Measurements from ENCODE around the gene HES4. TPM values are rescaled to one million over a fixed set of nuclear protein-coding genes. Genes with fewer than 3 reads are reported as not detected.
"Not testable (repeated sequence)": the region's sequence is repeated elsewhere in the genome, so short reads cannot be mapped to it uniquely, and the experiment has no call there.

The HES4 gene
- total and polyA plus RNA-seq, 7 donors: 1.2 to 65.1 (median 25.0) TPM

- Histone ChIP-seq H3K9me3 (no peaks in the 10 kb centered on the region), H3K27me3 (peaks cover 7 to 47% (median 26%) of the 10 kb centered on the region in 3 donors), H3K4me3 (no peak overlapping the region), H3K4me1 (peaks cover 0 to 10% (median 9%) of the 10 kb centered on the region in 4 donors), H3K27ac (no peak overlapping the region), H3K36me3 (no peaks in the 10 kb centered on the region)
- 74 to 87% methylated on average over 44 of the region's 44 CpGs for WGBS, 2 donors
- TF ChIP-seq EP300 (IDR thresholded peaks at IDR 0.05) (no peak), CTCF (IDR thresholded peaks at IDR 0.05) (no peak)
- peak; percentile 62 for DNase-seq
- intact Hi-C loops (cut with DNase I): loop anchor here (5.0 kb wide), 1 partner anchor 76 kb away; no protein-coding TSS in a partner anchor
Measured at GRCh38 chr1:978069-978834, 21.6 kb downstream of the HES4 start.

DNA sequence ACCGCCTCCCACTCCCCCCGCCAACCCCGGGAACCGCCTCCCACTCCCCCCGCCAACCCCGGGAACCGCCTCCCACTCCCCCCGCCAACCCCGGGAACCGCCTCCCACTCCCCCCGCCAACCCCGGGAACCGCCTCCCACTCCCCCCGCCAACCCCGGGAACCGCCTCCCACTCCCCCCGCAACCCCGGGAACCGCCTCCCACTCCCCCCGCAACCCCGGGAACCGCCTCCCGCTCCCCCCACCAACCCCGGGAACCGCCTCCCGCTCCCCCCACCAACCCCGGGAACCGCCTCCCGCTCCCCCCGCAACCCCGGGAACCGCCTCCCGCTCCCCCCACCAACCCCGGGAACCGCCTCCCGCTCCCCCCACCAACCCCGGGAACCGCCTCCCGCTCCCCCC is 23.1 kb downstream of the HES4 start:
- DNase-seq: peak; percentile 88
- H3K4me1 ChIP-seq, H3K27ac ChIP-seq, H3K9me3 ChIP-seq, H3K4me3 ChIP-seq, H3K36me3 ChIP-seq: not testable (repeated sequence)
- 43 to 64% methylated on average over 16 of the region's 39 CpGs for WGBS, 2 donors
- peaks cover 18 to 47% (median 40%) of the 10 kb centered on the region in 3 donors for H3K27me3 ChIP-seq
- intact Hi-C loops (cut with DNase I): loop anchor here (5.0 kb wide), 1 partner anchor 74 kb away; no protein-coding TSS in a partner anchor

GRCh38 chr1:975896-976683 is 23.8 kb downstream of the HES4 start:
- DNase-seq: no peak
- Histone ChIP-seq H3K4me1 (peaks cover 0 to 10% (median 9%) of the 10 kb centered on the region in 4 donors), H3K27me3 (peaks cover 25 to 53% (median 48%) of the 10 kb centered on the region in 3 donors), H3K9me3 (no peaks in the 10 kb centered on the region), H3K36me3 (no peaks in the 10 kb centered on the region), H3K4me3 (peak overlapping the region; percentile 19 to 53 (median 40)), H3K27ac (peak overlapping the region; percentile 38 to 78 (median 72))
- intact Hi-C loops (cut with DNase I): loop anchor here (5.0 kb wide), 1 partner anchor 74 kb away; no protein-coding TSS in a partner anchor
- WGBS, 2 donors: 1 to 4% methylated on average over 40 of the region's 40 CpGs
- TF ChIP-seq EP300 (IDR thresholded peaks at IDR 0.05) (no peak), CTCF (IDR thresholded peaks at IDR 0.05) (peak; percentile 30 to 81 (median 77))

DNA sequence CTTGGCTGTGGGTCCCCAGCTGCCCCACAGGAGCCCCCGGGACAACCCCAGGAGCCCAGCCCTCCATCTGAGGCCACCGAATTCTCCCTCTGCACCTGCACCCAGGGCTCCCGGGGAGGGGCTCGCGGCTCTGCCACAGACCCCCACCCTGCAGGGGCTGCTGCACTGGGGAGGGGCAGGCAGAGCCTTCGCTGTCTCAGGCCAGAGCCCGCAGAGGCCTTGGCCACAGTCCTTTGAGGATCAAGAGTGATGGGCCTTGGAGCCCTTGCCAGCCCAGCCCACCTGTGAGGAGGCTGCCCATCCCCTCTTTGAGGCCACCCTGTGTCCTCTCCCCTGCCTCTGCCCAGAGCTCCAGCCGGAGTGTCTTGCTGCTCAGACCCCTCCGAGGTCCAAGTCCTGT is 24.5 kb downstream of the HES4 start:
- 41 to 65% methylated on average over 9 of the region's 9 CpGs for WGBS, 2 donors
- no peak for DNase-seq
- Histone ChIP-seq H3K27me3 (peaks cover 32 to 61% (median 55%) of the 10 kb centered on the region in 3 donors), H3K4me3 (no peak overlapping the region), H3K9me3 (no peaks in the 10 kb centered on the region), H3K27ac (no peak overlapping the region), H3K36me3 (no peaks in the 10 kb centered on the region), H3K4me1 (peaks cover 0 to 10% (median 9%) of the 10 kb centered on the region in 4 donors)
- intact Hi-C loops (cut with DNase I): loop anchor here (5.0 kb wide), 1 partner anchor 73 kb away; no protein-coding TSS in a partner anchor
- TF ChIP-seq CTCF (IDR thresholded peaks at IDR 0.05) (no peak), POLR2AphosphoS5 (IDR thresholded peaks at IDR 0.05) (no peak), POLR2A (IDR thresholded peaks at IDR 0.05) (no peak), EP300 (IDR thresholded peaks at IDR 0.05) (no peak)

- TF ChIP-seq POLR2AphosphoS5 (IDR thresholded peaks at IDR 0.05) (no peak), CTCF (IDR thresholded peaks at IDR 0.05) (no peak), POLR2A (IDR thresholded peaks at IDR 0.05) (no peak), EP300 (IDR thresholded peaks at IDR 0.05) (no peak)
Measured at GRCh38 chr1:974687-975328, 25.1 kb downstream of the HES4 start.

More at GRCh38 chr1:974687-975328, 25.1 kb downstream of the HES4 start:
- Histone ChIP-seq H3K4me3 (no peak overlapping the region), H3K27me3 (peaks cover 33 to 66% (median 59%) of the 10 kb centered on the region in 3 donors), H3K27ac (no peak overlapping the region), H3K4me1 (peaks cover 0 to 10% (median 9%) of the 10 kb centered on the region in 4 donors), H3K9me3 (no peaks in the 10 kb centered on the region), H3K36me3 (no peaks in the 10 kb centered on the region)
- intact Hi-C loops (cut with DNase I): loop anchor here (5.0 kb wide), 1 partner anchor 73 kb away; no protein-coding TSS in a partner anchor
- 60 to 79% methylated on average over 17 of the region's 17 CpGs for WGBS, 2 donors
- no peak for DNase-seq
